Measurements from ENCODE around the gene STK24. TPM values are rescaled to one million over a fixed set of nuclear protein-coding genes. Genes with fewer than 3 reads are reported as not detected.
A peak's percentile ranks its signal among the peaks of the same experiment; 100 is the strongest.

STK24 gene
- total and polyA plus RNA-seq, 2 of the 4 experiments (the other 2 are of a cell fraction) = 29.2 to 43.4 TPM

GRCh38 chr13:98505217-98505616, 71.7 kb downstream of the STK24 start:
- H4K5ac ChIP-seq (ENCODE audit: low read depth, low read length) = no peak overlapping the region
- DNase-seq (no peak), ATAC-seq (ENCODE audit: low read depth) (no peak)
- intact Hi-C loops (cut with micrococcal nuclease) = loop anchor here (5.0 kb wide), 1 partner anchor 72 kb away; the partner anchor contains the start of gene STK24
- BruUV-seq (replicated peaks) = no TSS peak
- H2BK15ac ChIP-seq (ENCODE audit: low read depth, low read length) = no peak overlapping the region; the same call in 2 of the 3 replicates
- H3K9me3 ChIP-seq (ENCODE audit: control insufficient read depth, insufficient read depth, low read length) = no peaks in the 10 kb centered on the region
- H3K9ac ChIP-seq (ENCODE audit: low read depth, low read length) = no peak overlapping the region
- no peak overlapping the region for H2AK5ac ChIP-seq (ENCODE audit: low read depth, low read length)
- no peak overlapping the region for H3K18ac ChIP-seq (ENCODE audit: low read depth, low read length)
- no peak overlapping the region for H4K91ac ChIP-seq (ENCODE audit: insufficient read depth, low read depth, low read length)
- H4K20me1 ChIP-seq (ENCODE audit: insufficient read depth, low read length) = peaks cover 82% of the 10 kb centered on the region
- H2BK5ac ChIP-seq (ENCODE audit: low read depth, low read length, poor library complexity, severe bottlenecking) = no peak overlapping the region
- TF ChIP-seq SMC3 (IDR thresholded peaks at IDR 0.05; ENCODE audit: low read depth, low read length) (no peak), BHLHE40 (IDR thresholded peaks at IDR 0.05; ENCODE audit: low read depth, low read length) (no peak), USF2 (IDR thresholded peaks at IDR 0.05; ENCODE audit: low read depth, low read length) (no peak), POLR2A (IDR thresholded peaks at IDR 0.05; ENCODE audit: low read depth, low read length) (no peak), RAD21 (IDR thresholded peaks at IDR 0.05; ENCODE audit: low read length) (no peak), RCOR1 (IDR thresholded peaks at IDR 0.05; ENCODE audit: insufficient replicate concordance, low read length) (no peak), MAZ (IDR thresholded peaks at IDR 0.05; ENCODE audit: borderline replicate concordance, low read depth, low read length) (no peak), CTCF (conservative IDR thresholded peaks at IDR 0.05; ENCODE audit: low read depth, low read length) (no peak), CEBPB (IDR thresholded peaks at IDR 0.05; ENCODE audit: low read depth, low read length) (no peak), FOS (IDR thresholded peaks at IDR 0.05; ENCODE audit: low read depth, low read length) (no peak), CHD1 (IDR thresholded peaks at IDR 0.05; ENCODE audit: low read depth, low read length) (no peak), ELK1 (IDR thresholded peaks at IDR 0.05; ENCODE audit: borderline replicate concordance, low read depth, low read length) (no peak), MAFK (IDR thresholded peaks at IDR 0.05; ENCODE audit: low read depth, low read length) (no peak), NFE2L2 (IDR thresholded peaks at IDR 0.05; ENCODE audit: low read depth, low read length) (no peak), MXI1 (IDR thresholded peaks at IDR 0.05; ENCODE audit: borderline replicate concordance, low read depth, low read length) (no peak), RFX5 (IDR thresholded peaks at IDR 0.05; ENCODE audit: low read depth, low read length) (no peak)
- H3K23ac ChIP-seq (ENCODE audit: low read depth, low read length) = 0 out of 2 replicates have a peak overlapping the region, but pooled peaks have one; percentile 18
- no peak overlapping the region for H3K4me3 ChIP-seq (ENCODE audit: insufficient read depth, low read depth, low read length)
- H3K4me1 ChIP-seq (ENCODE audit: control insufficient read depth, insufficient read depth, low read length) = peaks cover 42% of the 10 kb centered on the region
- no peaks in the 10 kb centered on the region for H3K27me3 ChIP-seq (ENCODE audit: control insufficient read depth, insufficient read depth, low read length)
- no peak overlapping the region for H3K14ac ChIP-seq (replicated peaks; ENCODE audit: low read depth, low read length)
- no peak overlapping the region for H4K8ac ChIP-seq (ENCODE audit: low read depth in 2 of 2, low read length in 2 of 2)
- H3K79me1 ChIP-seq (ENCODE audit: low read depth in 1 of 2, low read length in 2 of 2) = peaks cover 54 to 88% of the 10 kb centered on the region in 2 experiments
- no peak overlapping the region for H2AFZ ChIP-seq (replicated peaks; ENCODE audit: low read length, poor library complexity)
- no peak overlapping the region for H3K56ac ChIP-seq (ENCODE audit: extremely low read depth, insufficient read depth, low read length)
- no CpG with 5 or more reads among the region's 2 CpGs for WGBS, 2 experiments (ENCODE audit: extremely low coverage in 2 of 2, insufficient read length in 1 of 2)
- H3K9me1 ChIP-seq (ENCODE audit: insufficient read depth, low read length) = peaks cover 53% of the 10 kb centered on the region
- ChIA-PET CTCF (interaction anchor here (0.5 to 1.3 kb wide), 2 partner anchors 32 to 147 kb away, joined by 3 read pairs; no protein-coding TSS in a partner anchor), POLR2A (ENCODE audit: unreplicated experiment) (no interaction called here)
- H2BK20ac ChIP-seq (ENCODE audit: low read depth, low read length) = no peak overlapping the region
- H3K4me2 ChIP-seq (ENCODE audit: low read depth, low read length) = no peak overlapping the region
- peaks cover 4% of the 10 kb centered on the region; the same call in 1 of the 2 replicates for H3K36me3 ChIP-seq (ENCODE audit: control insufficient read depth, insufficient read depth, low read length)
- in situ Hi-C loops (cut with MboI; ENCODE audit: low sequenced_read_pairs) = no loop called here
- no peak overlapping the region for H3K27ac ChIP-seq (ENCODE audit: insufficient read depth, low read length)
- no peak overlapping the region for H2BK120ac ChIP-seq (ENCODE audit: low read depth, low read length)
- H3K4ac ChIP-seq (ENCODE audit: low read depth, low read length) = no peak overlapping the region
- dilution Hi-C loops (cut with HindIII; ENCODE audit: low sequenced_read_pairs, unreplicated experiment) = no loop called here
- no peak overlapping the region for H2AK9ac ChIP-seq (replicated peaks; ENCODE audit: low read depth, low read length, poor library complexity)
